ENCODE results near the gene HCN2.

Gene HCN2

GRCh38 chr19:633068-633785, 43.5 kb downstream of the HCN2 start, which contains the start of gene POLRMT:
Gene POLRMT, minus strand, starts transcription at chr19:633537. Its CDS starts 25 bp downstream, at chr19:633512.
- DNase-seq (ENCODE audit: low read depth): peak; percentile 97
- H3K4me3 ChIP-seq (ENCODE audit: low read depth, low read length): peak within 1 kb of the TSS; percentile 67
- no peak for TF ChIP-seq CTCF (IDR thresholded peaks at IDR 0.05; ENCODE audit: low read depth, low read length, missing control alignments)

GRCh38 chr19:633786-634639, 44.3 kb downstream of the HCN2 start:
- DNase-seq (ENCODE audit: low read depth): no peak
- TF ChIP-seq CTCF (IDR thresholded peaks at IDR 0.05; ENCODE audit: low read depth, low read length, missing control alignments): no peak
- peak overlapping the region; percentile 67 for H3K4me3 ChIP-seq (ENCODE audit: low read depth, low read length)

- DNase-seq (ENCODE audit: low read depth): no peak
- TF ChIP-seq CTCF (IDR thresholded peaks at IDR 0.05; ENCODE audit: low read depth, low read length, missing control alignments): no peak
- H3K4me3 ChIP-seq (ENCODE audit: low read depth, low read length): no peak overlapping the region
Observed at GRCh38 chr19:634975-635652, 45.4 kb downstream of the HCN2 start.

- DNase-seq (ENCODE audit: low read depth): no peak
- TF ChIP-seq CTCF (IDR thresholded peaks at IDR 0.05; ENCODE audit: low read depth, low read length, missing control alignments): no peak
- H3K4me3 ChIP-seq (ENCODE audit: low read depth, low read length): peak overlapping the region; percentile 47
Observed at GRCh38 chr19:638906-639252, 49.2 kb downstream of the HCN2 start.

- peak within 1 kb of the TSS; percentile 47 for H3K4me3 ChIP-seq (ENCODE audit: low read depth, low read length)
- no peak for TF ChIP-seq CTCF (IDR thresholded peaks at IDR 0.05; ENCODE audit: low read depth, low read length, missing control alignments)
- DNase-seq (ENCODE audit: low read depth): no peak
Observed at GRCh38 chr19:639253-640160, 49.8 kb downstream of the HCN2 start, which contains the start of gene FGF22. Gene FGF22, plus strand, starts transcription at chr19:639879. Its CDS starts 47 bp downstream, at chr19:639926.

- DNase-seq (ENCODE audit: low read depth): no peak
- no peak overlapping the region for H3K4me3 ChIP-seq (ENCODE audit: low read depth, low read length)
- no peak for TF ChIP-seq CTCF (IDR thresholded peaks at IDR 0.05; ENCODE audit: low read depth, low read length, missing control alignments)
Observed at GRCh38 chr19:640161-640558, 50.5 kb downstream of the HCN2 start.

Measured in GM12864 (cell line).